Uterus (tissue), 4 donors: Measurements from ENCODE around the gene PPP2R5A. TPM values are rescaled to one million over a fixed set of nuclear protein-coding genes. Genes with fewer than 3 reads are reported as not detected.

Experiments
- DNase-seq, 2 donors: peaks; one replicate each; pipeline ENCODE4 v3.0.0-alpha.2; 2019 to 2020
- H3K27ac ChIP-seq, 2 donors: fragments of 200-600 bp; sonication (generic); 1 replicate in 1 of 2; 2 replicates in 1 of 2; pipeline ENCODE4 v1.5.1; 2016 to 2018
- H3K27me3 ChIP-seq, 2 donors: fragments of 200-600 bp; sonication (generic); one replicate each; pipeline ENCODE4 v1.5.1; 2018 to 2019; ENCODE audit warnings: control low read depth in 1 of 2
- H3K36me3 ChIP-seq, 2 donors: fragments of 200-600 bp; sonication (generic); one replicate each; pipeline ENCODE4 v1.5.1; 2019; ENCODE audit warnings: control low read depth in 1 of 2
- H3K4me1 ChIP-seq, 2 donors: fragments of 200-600 bp; sonication (generic); one replicate each; pipeline ENCODE4 v1.5.1; 2018 to 2019; ENCODE audit warnings: control low read depth in 1 of 2
- H3K4me3 ChIP-seq, 2 donors: fragments of 200-600 bp; sonication (generic); 1 replicate in 1 of 2; 2 replicates in 1 of 2; pipeline ENCODE4 v1.5.1; 2018 to 2019; ENCODE audit warnings: mild to moderate bottlenecking in 1 of 2
- H3K9me3 ChIP-seq, 2 donors: fragments of 200-600 bp; sonication (generic); one replicate each; pipeline ENCODE4 v1.5.1; 2019; ENCODE audit warnings: control low read depth in 1 of 2
- CTCF ChIP-seq, 4 experiments: fragments of 200-600 bp in 2 of 4; fragments of 450-650 bp in 2 of 4; sonication (generic) in 2 of 4; IDR thresholded peaks; one replicate each; pipeline ENCODE4 v1.5.1; 2016 to 2019; ENCODE audit warnings: antibody characterized with exemption in 4 of 4, mild to moderate bottlenecking in 2 of 4, moderate library complexity in 1 of 4
- POLR2A ChIP-seq, 2 donors: fragments of 450-650 bp; IDR thresholded peaks; one replicate each; pipeline ENCODE4 v1.6.1; 2016; ENCODE audit warnings: antibody characterized with exemption in 2 of 2, mild to moderate bottlenecking in 1 of 2, moderate library complexity in 1 of 2
- intact Hi-C: fragments of 100-400 bp; cut with DNase I; formaldehyde crosslinking; loops from one replicate; pipeline ENCODE4 v1.15.1; 2023; ENCODE audit warnings: low total_unique reads
- total RNA-seq, 4 donors: library from RNA; depleted of rRNA in 3 of 4; stranded (reverse); fragments of >200 nt in 3 of 4; gene quantifications; one replicate each; pipeline versions ENCODE4 v1.1.0 to v1.2.4, GENCODE V29; 2014 to 2023
- donor health status: DM: yes; HTN: yes; CAD: no.

Gene PPP2R5A
- 10 to 100 TPM; 14.9 to 44.4 (median 34.6) TPM for total RNA-seq

DNA sequence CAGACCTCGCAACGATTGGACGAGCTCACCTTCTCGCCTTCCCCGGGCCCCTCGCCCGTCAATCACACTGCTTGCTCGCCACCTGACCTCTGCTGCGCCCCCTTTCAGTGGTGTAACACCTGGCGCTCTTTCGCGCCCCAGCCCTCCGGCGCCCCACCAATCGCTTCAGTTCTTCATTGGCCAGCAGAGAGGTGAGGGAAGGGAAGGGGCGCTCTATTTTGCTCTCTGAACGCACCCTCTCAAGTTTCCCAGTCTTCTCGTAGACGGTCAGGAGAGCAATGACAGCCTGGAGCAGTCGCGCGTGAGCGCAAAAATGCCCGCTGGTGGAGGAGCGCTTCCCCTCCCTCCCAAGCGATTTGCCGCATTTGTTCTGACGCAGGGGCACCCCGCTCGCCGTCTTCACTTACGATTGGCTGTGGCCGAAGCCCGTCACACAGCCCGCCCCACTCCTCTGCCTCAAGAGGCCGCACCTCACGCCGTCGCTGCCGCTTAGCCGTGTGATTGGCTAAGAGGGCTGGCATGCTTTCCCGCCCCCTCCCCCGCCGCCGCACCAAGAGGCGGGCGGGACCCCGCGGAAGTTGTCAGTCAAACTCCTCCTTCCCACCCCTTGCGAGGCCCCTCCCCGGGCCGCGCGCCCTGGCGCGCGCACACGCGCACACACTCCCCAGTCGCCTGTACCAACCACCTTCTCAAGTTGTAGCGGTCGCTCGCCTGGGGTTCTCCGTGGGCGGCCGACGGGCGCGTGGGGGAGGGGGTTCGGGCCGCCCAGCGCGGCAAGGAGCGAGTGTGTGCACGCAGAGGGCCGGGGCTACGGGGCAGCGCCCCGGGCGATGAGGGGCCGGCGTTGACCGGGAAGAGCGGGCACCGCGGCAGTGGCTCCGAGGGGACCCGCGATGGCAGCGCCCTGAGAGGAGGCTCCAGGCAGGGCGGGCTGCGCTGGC, at the start of gene PPP2R5A:
TSS of gene PPP2R5A (plus strand) at position 667 of the 941 bp plus-strand sequence. CDS start 701 bp downstream, outside the sequence.
- Histone ChIP-seq H3K27me3 (no peaks in the 10 kb centered on the region), H3K9me3 (no peaks in the 10 kb centered on the region), H3K27ac (peak within 1 kb of the TSS; percentile 96 to 99), H3K4me1 (no peaks in the 10 kb centered on the region), H3K4me3 (peak within 1 kb of the TSS; percentile 79 to 89), H3K36me3 (no peaks in the 10 kb centered on the region)
- TF ChIP-seq CTCF (IDR thresholded peaks at IDR 0.05), result peak in 2 of 4 experiments; percentile 17 to 22
- peak; percentile 95 to 96 for TF ChIP-seq POLR2A (IDR thresholded peaks at IDR 0.05)
- intact Hi-C loops, result no loop called here
- peak; percentile 98 to 99 for DNase-seq

- TF ChIP-seq CTCF (IDR thresholded peaks at IDR 0.05) (no peak), POLR2A (IDR thresholded peaks at IDR 0.05) (no peak)
- no peak for DNase-seq
- Histone ChIP-seq H3K4me1 (peaks cover 0 to 3% of the 10 kb centered on the region in 2 donors), H3K4me3 (no peak overlapping the region), H3K27ac (no peak overlapping the region), H3K27me3 (no peaks in the 10 kb centered on the region), H3K9me3 (no peaks in the 10 kb centered on the region), H3K36me3 (no peaks in the 10 kb centered on the region)
- intact Hi-C loops, result no loop called here
Observed at GRCh38 chr1:212235857-212236256, 49.4 kb upstream of the PPP2R5A start.

- Histone ChIP-seq H3K36me3 (no peaks in the 10 kb centered on the region), H3K27ac (no peak overlapping the region), H3K9me3 (no peaks in the 10 kb centered on the region), H3K4me1 (peaks cover 0 to 3% of the 10 kb centered on the region in 2 donors), H3K4me3 (no peak overlapping the region), H3K27me3 (no peaks in the 10 kb centered on the region)
- no peak for DNase-seq
- TF ChIP-seq POLR2A (IDR thresholded peaks at IDR 0.05), result no peak
- intact Hi-C loops, result no loop called here
Observed at GRCh38 chr1:212236664-212237220, 48.5 kb upstream of the PPP2R5A start.

DNA sequence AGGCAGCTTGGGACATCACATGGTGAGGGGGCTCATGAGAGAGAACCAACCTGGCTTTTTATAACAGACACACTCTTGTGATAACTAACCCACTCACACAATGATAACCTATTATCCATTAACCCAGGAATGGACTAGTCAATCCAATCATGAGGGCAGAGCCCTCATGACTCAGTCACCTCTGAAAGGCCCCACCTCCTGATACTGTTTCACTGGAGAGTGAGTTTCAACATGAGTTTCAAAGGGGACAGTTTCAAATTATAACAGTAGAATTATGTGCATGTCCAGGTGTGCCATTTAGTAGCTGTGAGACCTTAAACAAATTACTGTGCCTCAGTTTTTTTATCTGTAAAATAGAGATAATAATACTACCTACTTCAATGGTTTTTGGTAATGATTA, 47.6 kb upstream of the PPP2R5A start:
- intact Hi-C loops, result no loop called here
- no peak overlapping the region for H3K4me3 ChIP-seq
- peaks cover 0 to 10% of the 10 kb centered on the region in 2 donors for H3K4me1 ChIP-seq
- H3K9me3 ChIP-seq, result no peaks in the 10 kb centered on the region
- H3K36me3 ChIP-seq, result no peaks in the 10 kb centered on the region
- H3K27ac ChIP-seq, result no peak overlapping the region
- no peaks in the 10 kb centered on the region for H3K27me3 ChIP-seq
- TF ChIP-seq CTCF (IDR thresholded peaks at IDR 0.05), result no peak
- TF ChIP-seq POLR2A (IDR thresholded peaks at IDR 0.05), result no peak
- no peak for DNase-seq

GRCh38 chr1:212238552-212238951, 46.7 kb upstream of the PPP2R5A start:
- no peaks in the 10 kb centered on the region for H3K36me3 ChIP-seq
- peaks cover 0 to 11% of the 10 kb centered on the region in 2 donors for H3K4me1 ChIP-seq
- TF ChIP-seq CTCF (IDR thresholded peaks at IDR 0.05) (no peak), POLR2A (IDR thresholded peaks at IDR 0.05) (no peak)
- H3K27me3 ChIP-seq, result no peaks in the 10 kb centered on the region
- intact Hi-C loops, result no loop called here
- H3K27ac ChIP-seq, result peak overlapping the region in 1 of 2 donors; percentile 35
- no peak overlapping the region for H3K4me3 ChIP-seq
- H3K9me3 ChIP-seq, result no peaks in the 10 kb centered on the region
- DNase-seq, result peak in 1 of 2 donors; percentile 17
